Measurements from ENCODE around the gene AOAH.
"Not testable (repeated sequence)": the region's sequence is repeated elsewhere in the genome, so short reads cannot be mapped to it uniquely, and the experiment has no call there.

AOAH gene

GRCh38 chr7:36653008-36653662 is 71.2 kb downstream of the AOAH start:
- H3K27me3 Mint-ChIP-seq (ENCODE audit: low read depth), result no peaks in the 10 kb centered on the region
- no peaks in the 10 kb centered on the region for H3K9me3 Mint-ChIP-seq
- peaks cover 49% of the 10 kb centered on the region for H3K36me3 Mint-ChIP-seq (ENCODE audit: low read depth)
- DNase-seq (ENCODE audit: low spot score), result no peak
- no peak overlapping the region for H3K27ac Mint-ChIP-seq
- H3K4me1 Mint-ChIP-seq (ENCODE audit: low read depth), result peaks cover 16% of the 10 kb centered on the region
- H3K4me3 Mint-ChIP-seq, result no peak overlapping the region

GRCh38 chr7:36652431-36652830 is 71.9 kb downstream of the AOAH start:
- no peaks in the 10 kb centered on the region for H3K27me3 Mint-ChIP-seq (ENCODE audit: low read depth)
- H3K9me3 Mint-ChIP-seq, result no peaks in the 10 kb centered on the region
- no peak for DNase-seq (ENCODE audit: low spot score)
- H3K4me3 Mint-ChIP-seq, result no peak overlapping the region
- H3K36me3 Mint-ChIP-seq (ENCODE audit: low read depth), result peaks cover 48% of the 10 kb centered on the region
- peaks cover 15% of the 10 kb centered on the region for H3K4me1 Mint-ChIP-seq (ENCODE audit: low read depth)
- no peak overlapping the region for H3K27ac Mint-ChIP-seq

DNA sequence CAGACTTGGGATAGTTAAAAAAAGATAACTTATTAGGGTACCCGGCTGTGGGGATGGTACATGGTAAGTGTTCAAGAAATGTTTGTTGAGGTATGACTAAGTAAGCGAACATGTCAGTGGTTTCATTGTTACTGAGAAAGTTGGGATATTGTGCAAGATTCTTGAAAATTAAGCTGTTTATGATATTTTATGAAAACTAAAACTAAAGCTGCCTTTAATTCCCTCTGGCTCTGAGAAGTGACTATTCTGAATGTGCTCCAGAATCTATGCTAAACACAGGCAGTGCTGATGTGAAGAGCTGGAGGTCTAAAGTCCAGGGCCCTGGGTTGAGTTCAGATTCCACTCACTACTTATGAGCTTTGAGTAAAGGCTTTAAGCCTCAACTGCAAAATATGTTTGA is 72.9 kb downstream of the AOAH start:
- no peak overlapping the region for H3K27ac Mint-ChIP-seq
- H3K4me1 Mint-ChIP-seq (ENCODE audit: low read depth), result peaks cover 13% of the 10 kb centered on the region
- no peak overlapping the region for H3K4me3 Mint-ChIP-seq
- peaks cover 49% of the 10 kb centered on the region for H3K36me3 Mint-ChIP-seq (ENCODE audit: low read depth)
- no peak for DNase-seq (ENCODE audit: low spot score)
- no peaks in the 10 kb centered on the region for H3K9me3 Mint-ChIP-seq
- no peaks in the 10 kb centered on the region for H3K27me3 Mint-ChIP-seq (ENCODE audit: low read depth)

DNA sequence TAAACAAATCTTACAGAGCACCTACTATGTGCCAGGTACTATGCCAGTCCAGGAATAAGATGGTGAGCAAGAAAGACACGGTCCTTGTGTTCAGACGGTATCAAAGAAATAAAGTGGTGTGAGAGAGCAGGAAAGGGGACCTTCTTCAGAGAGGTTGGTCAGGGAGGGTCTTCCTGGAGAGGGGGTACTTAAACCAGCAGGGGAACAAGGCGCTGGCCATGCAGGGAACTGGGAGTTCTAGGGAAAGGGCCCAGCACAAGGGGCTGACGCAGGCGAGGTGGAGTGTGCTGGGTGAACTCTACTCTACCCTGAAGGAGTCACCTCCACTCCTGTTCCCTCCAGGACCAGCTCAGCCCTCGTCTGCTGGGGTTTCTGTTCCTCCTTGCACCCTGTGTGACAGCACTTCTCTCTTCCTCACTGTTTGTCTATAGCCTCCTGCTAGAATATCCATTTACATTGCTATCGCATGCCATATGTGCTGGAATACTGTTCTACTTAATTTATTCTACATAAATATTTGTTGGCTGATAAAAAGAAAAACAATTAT is 73.5 kb downstream of the AOAH start:
- Mint-ChIP-seq H3K9me3 (no peaks in the 10 kb centered on the region), H3K4me1 (ENCODE audit: low read depth) (peaks cover 14% of the 10 kb centered on the region), H3K27ac (no peak overlapping the region)

GRCh38 chr7:36650320-36650719 is 74.0 kb downstream of the AOAH start:
- Mint-ChIP-seq H3K4me1 (ENCODE audit: low read depth) (peaks cover 15% of the 10 kb centered on the region), H3K36me3 (ENCODE audit: low read depth) (peaks cover 40% of the 10 kb centered on the region), H3K27ac (no peak overlapping the region), H3K9me3 (no peaks in the 10 kb centered on the region), H3K27me3 (ENCODE audit: low read depth) (no peaks in the 10 kb centered on the region), H3K4me3 (no peak overlapping the region)
- no peak for DNase-seq (ENCODE audit: low spot score)

More for the DNA sequence above, 73.5 kb downstream of the AOAH start:
- Mint-ChIP-seq H3K36me3 (ENCODE audit: low read depth) (peaks cover 43% of the 10 kb centered on the region), H3K4me3 (no peak overlapping the region), H3K27me3 (ENCODE audit: low read depth) (no peaks in the 10 kb centered on the region)
- DNase-seq (ENCODE audit: low spot score), result no peak

GRCh38 chr7:36649319-36649718 is 75.0 kb downstream of the AOAH start:
- not testable (repeated sequence) for H3K9me3 Mint-ChIP-seq; H3K4me3 Mint-ChIP-seq; DNase-seq (ENCODE audit: low spot score); H3K27me3 Mint-ChIP-seq (ENCODE audit: low read depth); H3K27ac Mint-ChIP-seq
- peaks cover 39% of the 10 kb centered on the region for H3K36me3 Mint-ChIP-seq (ENCODE audit: low read depth)
- H3K4me1 Mint-ChIP-seq (ENCODE audit: low read depth), result peaks cover 16% of the 10 kb centered on the region

DNA sequence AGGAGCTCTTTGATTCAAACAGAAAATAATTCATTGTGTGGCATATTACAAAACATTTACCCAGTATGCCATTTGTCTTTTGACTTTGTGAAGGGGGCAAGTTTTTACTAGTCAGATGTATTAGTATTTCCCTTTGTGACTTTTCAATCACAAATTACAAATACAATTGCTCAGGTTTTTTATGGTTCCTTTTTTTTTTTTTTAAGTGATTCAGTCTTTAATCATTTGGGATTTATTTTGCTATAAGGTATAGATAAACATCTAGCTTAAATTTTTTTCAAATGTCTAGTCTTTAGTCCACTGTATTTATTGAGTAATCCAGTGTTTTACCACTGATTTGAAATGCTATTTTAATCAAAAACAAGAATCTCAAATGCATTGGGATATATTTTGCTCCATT is 75.9 kb downstream of the AOAH start:
- DNase-seq (ENCODE audit: low spot score), result no peak
- Mint-ChIP-seq H3K36me3 (ENCODE audit: low read depth) (peaks cover 43% of the 10 kb centered on the region), H3K9me3 (no peaks in the 10 kb centered on the region), H3K4me1 (ENCODE audit: low read depth) (peaks cover 20% of the 10 kb centered on the region), H3K27me3 (ENCODE audit: low read depth) (no peaks in the 10 kb centered on the region), H3K27ac (no peak overlapping the region), H3K4me3 (no peak overlapping the region)

DNA sequence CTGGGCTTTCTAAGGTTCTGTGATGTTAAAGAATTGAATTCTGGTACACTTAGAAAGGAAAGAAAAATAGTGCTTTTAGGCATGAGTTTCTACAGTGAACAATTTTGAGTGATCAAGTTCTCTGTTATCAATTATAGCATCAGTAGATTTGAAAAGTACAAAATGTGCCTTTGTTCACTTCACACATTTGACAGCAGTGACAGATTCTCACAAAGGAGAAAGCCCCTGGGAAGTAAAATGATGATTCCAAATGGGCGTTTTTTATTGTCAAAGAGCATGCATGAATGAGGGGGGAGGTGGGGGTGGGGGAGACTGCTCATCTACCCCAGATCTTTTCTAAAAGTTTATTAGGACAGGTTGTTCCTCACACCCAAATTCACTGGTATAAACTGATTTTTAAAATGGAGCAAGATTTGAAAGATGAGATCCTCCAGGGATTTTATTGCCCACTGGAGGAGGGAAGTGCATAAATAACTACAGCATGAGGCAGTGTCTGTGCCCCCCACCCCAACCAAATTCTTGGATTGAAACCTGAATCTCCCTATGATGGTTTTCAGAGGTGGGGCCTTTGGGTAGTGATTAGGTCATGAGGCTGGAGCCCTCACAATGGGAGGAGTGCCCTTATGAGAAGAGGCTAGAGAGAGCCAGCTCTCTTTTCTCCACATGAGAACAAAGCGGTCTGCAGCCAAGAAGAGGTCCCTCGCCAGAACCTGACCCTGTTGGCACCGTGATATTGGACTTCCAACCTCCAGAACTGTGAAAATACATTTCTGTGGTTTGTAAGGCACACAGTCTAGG is 79.5 kb downstream of the AOAH start:
- H3K4me3 Mint-ChIP-seq, result no peak overlapping the region
- no peaks in the 10 kb centered on the region for H3K27me3 Mint-ChIP-seq (ENCODE audit: low read depth)
- H3K27ac Mint-ChIP-seq, result no peak overlapping the region
- peaks cover 32% of the 10 kb centered on the region for H3K36me3 Mint-ChIP-seq (ENCODE audit: low read depth)
- H3K4me1 Mint-ChIP-seq (ENCODE audit: low read depth), result peaks cover 33% of the 10 kb centered on the region
- DNase-seq (ENCODE audit: low spot score), result no peak
- H3K9me3 Mint-ChIP-seq, result no peaks in the 10 kb centered on the region

GRCh38 chr7:36642414-36642813 is 81.9 kb downstream of the AOAH start:
- Mint-ChIP-seq H3K27me3 (ENCODE audit: low read depth) (no peaks in the 10 kb centered on the region), H3K36me3 (ENCODE audit: low read depth) (peaks cover 44% of the 10 kb centered on the region), H3K27ac (no peak overlapping the region), H3K4me3 (no peak overlapping the region), H3K4me1 (ENCODE audit: low read depth) (peaks cover 54% of the 10 kb centered on the region), H3K9me3 (no peaks in the 10 kb centered on the region)
- no peak for DNase-seq (ENCODE audit: low spot score)

- no peak overlapping the region for H3K27ac Mint-ChIP-seq
- H3K27me3 Mint-ChIP-seq (ENCODE audit: low read depth), result no peaks in the 10 kb centered on the region
- H3K4me3 Mint-ChIP-seq, result no peak overlapping the region
- no peaks in the 10 kb centered on the region for H3K9me3 Mint-ChIP-seq
- peaks cover 53% of the 10 kb centered on the region for H3K4me1 Mint-ChIP-seq (ENCODE audit: low read depth)
- H3K36me3 Mint-ChIP-seq (ENCODE audit: low read depth), result peaks cover 44% of the 10 kb centered on the region
- DNase-seq (ENCODE audit: low spot score), result no peak
Measured at GRCh38 chr7:36642010-36642409, 82.3 kb downstream of the AOAH start.

GRCh38 chr7:36640682-36641081 is 83.6 kb downstream of the AOAH start:
- no peaks in the 10 kb centered on the region for H3K27me3 Mint-ChIP-seq (ENCODE audit: low read depth)
- H3K9me3 Mint-ChIP-seq, result no peaks in the 10 kb centered on the region
- DNase-seq (ENCODE audit: low spot score), result no peak
- H3K36me3 Mint-ChIP-seq (ENCODE audit: low read depth), result peaks cover 54% of the 10 kb centered on the region
- H3K27ac Mint-ChIP-seq, result peak overlapping the region; percentile 43
- no peak overlapping the region for H3K4me3 Mint-ChIP-seq
- H3K4me1 Mint-ChIP-seq (ENCODE audit: low read depth), result peaks cover 49% of the 10 kb centered on the region

- Mint-ChIP-seq H3K9me3 (no peaks in the 10 kb centered on the region), H3K4me1 (ENCODE audit: low read depth) (peaks cover 46% of the 10 kb centered on the region), H3K4me3 (peak overlapping the region; percentile 73), H3K36me3 (ENCODE audit: low read depth) (peaks cover 53% of the 10 kb centered on the region), H3K27me3 (ENCODE audit: low read depth) (no peaks in the 10 kb centered on the region), H3K27ac (peak overlapping the region; percentile 95)
- peak; percentile 25 for DNase-seq (ENCODE audit: low spot score)
Measured at GRCh38 chr7:36639826-36640225, 84.5 kb downstream of the AOAH start.

GRCh38 chr7:36638586-36639263 is 85.6 kb downstream of the AOAH start:
- peaks cover 42% of the 10 kb centered on the region for H3K4me1 Mint-ChIP-seq (ENCODE audit: low read depth)
- peak overlapping the region; percentile 73 for H3K4me3 Mint-ChIP-seq
- H3K9me3 Mint-ChIP-seq, result no peaks in the 10 kb centered on the region
- peak overlapping the region; percentile 95 for H3K27ac Mint-ChIP-seq
- peaks cover 48% of the 10 kb centered on the region for H3K36me3 Mint-ChIP-seq (ENCODE audit: low read depth)
- no peaks in the 10 kb centered on the region for H3K27me3 Mint-ChIP-seq (ENCODE audit: low read depth)
- DNase-seq (ENCODE audit: low spot score), result no peak

DNA sequence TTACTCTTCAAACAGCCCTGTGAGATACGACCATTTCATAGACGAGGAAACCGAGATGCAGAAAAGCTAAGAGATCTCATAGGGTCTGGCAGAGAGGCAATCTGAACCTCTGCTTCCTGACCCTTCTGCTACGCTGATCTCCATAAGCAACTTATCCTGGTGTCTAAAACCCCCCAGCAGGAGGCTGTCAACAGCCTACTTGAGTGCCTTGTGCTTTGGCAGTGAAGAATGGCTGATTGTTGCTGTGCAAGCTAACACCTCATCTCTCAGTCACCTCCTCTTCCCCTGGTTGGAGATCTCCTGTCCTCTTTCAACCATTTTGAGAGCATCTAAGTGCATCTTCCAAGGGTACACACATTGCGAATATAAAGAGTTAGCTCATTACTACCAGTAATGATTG is 86.2 kb downstream of the AOAH start:
- Mint-ChIP-seq H3K27ac (peak overlapping the region; percentile 95), H3K4me1 (ENCODE audit: low read depth) (peaks cover 38% of the 10 kb centered on the region), H3K9me3 (no peaks in the 10 kb centered on the region), H3K36me3 (ENCODE audit: low read depth) (peaks cover 48% of the 10 kb centered on the region), H3K27me3 (ENCODE audit: low read depth) (no peaks in the 10 kb centered on the region), H3K4me3 (no peak overlapping the region)
- no peak for DNase-seq (ENCODE audit: low spot score)

All from T-helper 2 cell treated with Interferon-gamma antibody and Interleukin-4, amounts not matched to agents 5 μg/mL and 100 μg/mL, for 36 hours (primary cell).